A549 (cell line): ENCODE results near the gene GRIK4. TPM values are rescaled to one million over a fixed set of nuclear protein-coding genes. Genes with fewer than 3 reads are reported as not detected.

Experiments used
- ATAC-seq, 2 experiments: fragments of 200-7000 bp in 1 of 2; fragments of >200 bp in 1 of 2; cut with Nextera tagmentation in 1 of 2; cut with Tn5 transposase in 1 of 2; 3 replicates each; pipeline versions ENCODE4 v1.8.0 to v1.9.1; 2018 to 2020; ENCODE audit warnings: mild to moderate bottlenecking in 1 of 2, moderate library complexity in 1 of 2
- CTCF ChIA-PET: fragments of 300-600 bp; sonication (Branson Sonifier 250); formaldehyde crosslinking; extraction: SDS; loops from one replicate; lab custom pipeline; 2021; ENCODE audit warnings: antibody characterized with exemption, inconsistent platforms; lab: Yijun Ruan, JAX
- POLR2A ChIA-PET: fragments of 350-600 bp; formaldehyde crosslinking; extraction: SDS; loops from one replicate; lab custom pipeline; 2021; ENCODE audit warnings: antibody characterized with exemption, inconsistent platforms; lab: Yijun Ruan, JAX
- DNase-seq, 2 experiments: peaks; one replicate each; pipeline versions ENCODE4 v3.0.0 to v3.0.0-alpha.2; 2011 to 2016; ENCODE audit warnings: low read depth in 1 of 2, low spot score in 1 of 2
- FAIRE-seq: peaks from 2 replicates; lab custom pipeline; 2011; peaks lifted over from hg19 to GRCh38; lab: Jason Lieb, UNC
- H3K27ac ChIP-seq, 2 experiments: fragments of >200 bp; sonication (Bioruptor Twin); formaldehyde crosslinking; 3 replicates each; pipeline ENCODE4 v1.5.1; 2016 to 2017
- H3K4me1 ChIP-seq: fragments of >200 bp; sonication (Bioruptor Twin); formaldehyde crosslinking; 3 replicates; pipeline ENCODE4 v1.6.1; 2016
- H3K4me2 ChIP-seq: fragments of >200 bp; sonication (Bioruptor Twin); formaldehyde crosslinking; 3 replicates; pipeline ENCODE4 v1.6.1; 2016
- H3K4me3 ChIP-seq: fragments of >200 bp; sonication (Bioruptor Twin); formaldehyde crosslinking; 3 replicates; pipeline ENCODE4 v1.5.1; 2016
- H3K9me3 ChIP-seq: fragments of >200 bp; sonication (Bioruptor Twin); formaldehyde crosslinking; 3 replicates; pipeline ENCODE4 v1.6.1; 2016
- CTCF ChIP-seq: fragments of >200 bp; sonication (Bioruptor Twin); formaldehyde crosslinking; IDR thresholded peaks from 3 replicates; pipeline ENCODE4 v1.5.1; 2016
- EHF ChIP-seq: fragments of 250-450 bp; sonication (Bioruptor Pico); IDR thresholded peaks from 2 replicates; pipeline ENCODE4 v1.5.0; 2020; ENCODE audit warnings: mild to moderate bottlenecking
- EHMT2 ChIP-seq: fragments of 200-600 bp; sonication (generic); IDR thresholded peaks from 2 replicates; pipeline ENCODE4 v1.6.1; 2016; ENCODE audit warnings: antibody characterized with exemption, low read depth, mild to moderate bottlenecking, moderate library complexity
- FOSB ChIP-seq: fragments of 250-450 bp; sonication (Bioruptor Pico); IDR thresholded peaks from 2 replicates; pipeline ENCODE4 v1.5.0; 2020; ENCODE audit warnings: mild to moderate bottlenecking, moderate library complexity
- FOSL2 ChIP-seq, 2 experiments: fragments of 450-650 bp in 1 of 2; fragments of >200 bp in 1 of 2; sonication (Bioruptor Twin) in 1 of 2; formaldehyde crosslinking; IDR thresholded peaks; 2 replicates each; pipeline versions ENCODE4 v1.5.0 to v1.6.1; 2016 to 2020; ENCODE audit warnings: mild to moderate bottlenecking in 1 of 2, moderate library complexity in 1 of 2
- GATA3 ChIP-seq: IDR thresholded peaks from 2 replicates; pipeline ENCODE4 v1.6.1; 2012; ENCODE audit warnings: borderline replicate concordance
- HDAC2 ChIP-seq: fragments of 200-600 bp; sonication (generic); IDR thresholded peaks from 2 replicates; pipeline ENCODE4 v1.6.1; 2016
- HOXB13 ChIP-seq: fragments of 250-450 bp; sonication (Bioruptor Pico); IDR thresholded peaks from 2 replicates; pipeline ENCODE4 v1.5.0; 2020; ENCODE audit warnings: low read depth, mild to moderate bottlenecking, moderate library complexity
- HOXB5 ChIP-seq: fragments of 250-450 bp; sonication (Bioruptor Pico); IDR thresholded peaks from 2 replicates; pipeline ENCODE4 v1.5.0; 2020; ENCODE audit warnings: mild to moderate bottlenecking, moderate library complexity
- JUNB ChIP-seq: fragments of >200 bp; sonication (Bioruptor Twin); formaldehyde crosslinking; IDR thresholded peaks from 2 replicates; pipeline ENCODE4 v1.6.1; 2016
- KDM1A ChIP-seq: fragments of 200-600 bp; sonication (generic); IDR thresholded peaks from 2 replicates; pipeline ENCODE4 v1.6.1; 2016; ENCODE audit warnings: low read depth, mild to moderate bottlenecking
- KDM5A ChIP-seq: fragments of 200-600 bp; sonication (generic); IDR thresholded peaks from 2 replicates; pipeline ENCODE4 v1.6.1; 2016; ENCODE audit warnings: antibody characterized with exemption, mild to moderate bottlenecking
- MAX ChIP-seq: IDR thresholded peaks from 2 replicates; pipeline ENCODE4 v1.6.1; 2012
- NPAS2 ChIP-seq: fragments of 250-450 bp; sonication (Bioruptor Pico); IDR thresholded peaks from 2 replicates; pipeline ENCODE4 v1.8.0; 2022; ENCODE audit warnings: mild to moderate bottlenecking, moderate library complexity, borderline replicate concordance
- POLR2AphosphoS2 ChIP-seq: conservative IDR thresholded peaks from 2 replicates; pipeline ENCODE4 v1.6.1; 2012; ENCODE audit warnings: low read length, improper control_type of control experiment, inconsistent platforms
- RAD21 ChIP-seq, 2 experiments: fragments of >200 bp in 1 of 2; sonication (Bioruptor Twin) in 1 of 2; formaldehyde crosslinking in 1 of 2; IDR thresholded peaks in 1 of 2; conservative IDR thresholded peaks in 1 of 2; 2 replicates in 1 of 2; 3 replicates in 1 of 2; pipeline ENCODE4 v1.6.1; 2012 to 2018; ENCODE audit warnings: inconsistent platforms in 1 of 2
- REST ChIP-seq: fragments of 200-600 bp; sonication (generic); IDR thresholded peaks from 2 replicates; pipeline ENCODE4 v1.6.1; 2016; ENCODE audit warnings: antibody characterized with exemption, mild to moderate bottlenecking, moderate library complexity
- RFX5 ChIP-seq: fragments of 450-650 bp; IDR thresholded peaks from 2 replicates; pipeline ENCODE4 v1.7.1; 2014; ENCODE audit warnings: antibody characterized with exemption, mild to moderate bottlenecking, moderate library complexity
- SREBF2 ChIP-seq: fragments of 450-650 bp; IDR thresholded peaks from 2 replicates; pipeline ENCODE4 v1.6.1; 2014; ENCODE audit warnings: mild to moderate bottlenecking, moderate library complexity
- USF2 ChIP-seq: fragments of 450-650 bp; IDR thresholded peaks from 2 replicates; pipeline ENCODE4 v1.6.1; 2014; ENCODE audit warnings: antibody characterized with exemption
- WGBS: methylation state at CpG from one replicate; pipeline ENCODE4 v1.1.6; 2017; ENCODE audit errors: missing lambda C conversion rate; 5-methylcytosine and 5-hydroxymethylcytosine counted together
- polyA plus RNA-seq, 4 experiments: library from polyadenylated mRNA; depleted of rRNA in 3 of 4; stranded (reverse); fragments of >200 nt; fragmentation: RNase III in 1 of 4; extraction: RNeasy Plus Mini Kit Qiagen cat#74134 plus additional on column Dnase treatment in 1 of 4; gene quantifications; 2 replicates in 3 of 4; 3 replicates in 1 of 4; pipeline ENCODE4 v1.2.3, GENCODE V29; 2011 to 2017
- TF ChIP-seq, protein P1 (sequence below): fragments of 250-450 bp; sonication (Bioruptor Pico); IDR thresholded peaks from 2 replicates; pipeline ENCODE4 v1.5.0; 2020; ENCODE audit warnings: low read depth, mild to moderate bottlenecking, moderate library complexity

The GRIK4 gene
- polyA plus RNA-seq, 2 of the 4 experiments (the other 2 are of a cell fraction) = 0.01 TPM; not detected in 1

GRCh38 chr11:120575461-120575860 is 63.9 kb downstream of the GRIK4 start:
- DNase-seq (no peak), FAIRE-seq (no peak), ATAC-seq (no peak)
- Histone ChIP-seq H3K27ac (no peak overlapping the region), H3K4me2 (no peak overlapping the region), H3K4me3 (no peak overlapping the region), H3K9me3 (no peaks in the 10 kb centered on the region), H3K4me1 (no peaks in the 10 kb centered on the region)
- WGBS = 7% methylated on average over 3 of the region's 9 CpGs
- ChIA-PET CTCF (no interaction called here), POLR2A (no interaction called here)
- no peak for TF ChIP-seq KDM5A
- TF ChIP-seq REST = no peak
- no peak for TF ChIP-seq POLR2AphosphoS2
- TF ChIP-seq USF2 = no peak
- TF ChIP-seq FOSB = no peak

DNA sequence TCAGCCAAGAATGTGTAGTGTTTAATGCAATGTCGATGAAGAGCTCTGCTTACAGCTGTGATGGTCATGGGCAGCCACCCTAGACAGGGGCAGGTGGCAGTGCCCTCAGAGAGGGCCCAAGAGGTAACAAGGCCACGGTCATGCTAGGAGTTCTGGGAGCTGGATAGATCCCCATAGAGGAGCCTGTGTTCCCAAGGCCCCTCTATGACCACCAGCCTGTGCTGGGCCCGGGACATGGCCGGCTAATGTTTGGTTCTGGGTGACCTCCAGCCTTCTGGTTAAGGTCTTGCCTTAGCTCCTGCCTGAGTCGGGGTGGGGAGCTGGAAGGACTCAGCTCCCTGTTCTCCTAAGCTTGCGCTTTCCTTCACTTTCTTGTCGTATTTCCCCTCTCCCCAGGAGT is 65.1 kb downstream of the GRIK4 start:
- H3K9me3 ChIP-seq = no peaks in the 10 kb centered on the region
- TF ChIP-seq HOXB13 (no peak), KDM5A (no peak), EHMT2 (no peak), MAX (no peak), JUNB (no peak), HDAC2 (no peak), GATA3 (no peak), EHF (CRISPR knock-in tag) (no peak), CTCF (no peak), NPAS2 (CRISPR knock-in tag) (no peak), KDM1A (no peak), RAD21 (conservative IDR thresholded peaks at IDR 0.05 in 1 of 2, IDR thresholded peaks at IDR 0.05 in 1 of 2) (no peak), RFX5 (no peak), FOSL2 (IDR thresholded peaks at IDR 0.05) (no peak), FOSL2 (CRISPR knock-in tag; IDR thresholded peaks at IDR 0.05) (no peak), SREBF2 (no peak), USF2 (no peak), HOXB5 (no peak)
- TF ChIP-seq, protein P1, sequence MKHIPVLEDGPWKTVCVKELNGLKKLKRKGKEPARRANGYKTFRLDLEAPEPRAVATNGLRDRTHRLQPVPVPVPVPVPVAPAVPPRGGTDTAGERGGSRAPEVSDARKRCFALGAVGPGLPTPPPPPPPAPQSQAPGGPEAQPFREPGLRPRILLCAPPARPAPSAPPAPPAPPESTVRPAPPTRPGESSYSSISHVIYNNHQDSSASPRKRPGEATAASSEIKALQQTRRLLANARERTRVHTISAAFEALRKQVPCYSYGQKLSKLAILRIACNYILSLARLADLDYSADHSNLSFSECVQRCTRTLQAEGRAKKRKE = no peak
- TF ChIP-seq, all 56 proteins: peak for 0
- no peak for ATAC-seq
- ChIA-PET CTCF (no interaction called here), POLR2A (no interaction called here)
- H3K4me3 ChIP-seq = no peak overlapping the region
- DNase-seq = no peak
- no peak overlapping the region for H3K27ac ChIP-seq
- no peak for FAIRE-seq
- H3K4me1 ChIP-seq = no peaks in the 10 kb centered on the region
- H3K4me2 ChIP-seq = no peak overlapping the region
- 26% methylated on average over 6 of the region's 7 CpGs for WGBS
